Tibial nerve (tissue), 4 donors: ENCODE results near the gene SLC5A5. TPM values are rescaled to one million over a fixed set of nuclear protein-coding genes. Genes with fewer than 3 reads are reported as not detected.

Experiments used
- DNase-seq, 2 donors: peaks; one replicate each; pipeline ENCODE4 v3.0.0-alpha.2; 2019; ENCODE audit warnings: low spot score in 2 of 2
- H3K27ac ChIP-seq, 4 donors: fragments of 200-600 bp; sonication (generic) in 3 of 4; one replicate each; pipeline ENCODE4 v1.5.1; 2017 to 2019; ENCODE audit warnings: mild to moderate bottlenecking in 1 of 4
- H3K27me3 ChIP-seq, 2 donors: fragments of 200-600 bp; sonication (generic) in 1 of 2; one replicate each; pipeline versions ENCODE4 v1.5.1 to v1.6.0; 2017 to 2019
- H3K36me3 ChIP-seq, 3 donors: fragments of 200-600 bp; sonication (generic); one replicate each; pipeline ENCODE4 v1.5.1; 2018 to 2019
- H3K4me1 ChIP-seq, 4 donors: fragments of 200-600 bp; sonication (generic) in 3 of 4; one replicate each; pipeline ENCODE4 v1.5.1; 2017 to 2019
- H3K4me3 ChIP-seq, 4 donors: fragments of 200-600 bp; sonication (generic) in 3 of 4; one replicate each; pipeline ENCODE4 v1.5.1; 2017 to 2019; ENCODE audit warnings: mild to moderate bottlenecking in 1 of 4, moderate library complexity in 1 of 4
- H3K9me3 ChIP-seq, 4 donors: fragments of 200-600 bp; sonication (generic) in 3 of 4; one replicate each; pipeline ENCODE4 v1.5.1; 2017 to 2019
- CTCF ChIP-seq, 5 experiments: fragments of 200-600 bp in 3 of 5; fragments of 450-650 bp in 2 of 5; sonication (generic) in 3 of 5; IDR thresholded peaks; one replicate each; pipeline ENCODE4 v1.5.1; 2016 to 2019; ENCODE audit warnings: antibody characterized with exemption in 5 of 5, mild to moderate bottlenecking in 3 of 5, moderate library complexity in 2 of 5
- EP300 ChIP-seq, 2 donors: sonication (generic); formaldehyde crosslinking; IDR thresholded peaks; one replicate each; pipeline ENCODE4 v1.6.1; 2017; ENCODE audit warnings: antibody characterized with exemption in 2 of 2, mild to moderate bottlenecking in 1 of 2
- POLR2A ChIP-seq, 2 donors: fragments of 450-650 bp; IDR thresholded peaks; one replicate each; pipeline ENCODE4 v1.6.1; 2017; ENCODE audit warnings: antibody characterized with exemption in 2 of 2, mild to moderate bottlenecking in 2 of 2, moderate library complexity in 2 of 2
- WGBS, 2 donors: methylation state at CpG; one replicate each; pipeline ENCODE4 v1.1.5; 2018; 5-methylcytosine and 5-hydroxymethylcytosine counted together
- total RNA-seq, 4 donors: library from RNA; depleted of rRNA; stranded (reverse); fragments of >200 nt; gene quantifications; one replicate each; pipeline ENCODE4 v1.1.0, GENCODE V29; 2016

SLC5A5 gene
- total RNA-seq, 4 donors from 2014 or later: not detected

- peaks cover 0 to 9% (median 0%) of the 10 kb centered on the region in 4 donors for H3K4me1 ChIP-seq
- H3K27me3 ChIP-seq: peaks cover 0 to 31% of the 10 kb centered on the region in 2 donors
- H3K36me3 ChIP-seq: peaks cover 0 to 6% (median 4%) of the 10 kb centered on the region in 3 donors
- TF ChIP-seq CTCF (IDR thresholded peaks at IDR 0.05): no peak
- no peak for TF ChIP-seq POLR2A (IDR thresholded peaks at IDR 0.05)
- no peak for TF ChIP-seq EP300 (IDR thresholded peaks at IDR 0.05)
- DNase-seq: no peak
- H3K27ac ChIP-seq: no peak overlapping the region
- 73 to 81% methylated on average over 8 of the region's 8 CpGs for WGBS, 2 donors
- no peak overlapping the region for H3K4me3 ChIP-seq
- no peaks in the 10 kb centered on the region for H3K9me3 ChIP-seq
These were observed 36.4 kb upstream of the SLC5A5 start for GRCh38 chr19:17835182-17836006.

GRCh38 chr19:17836530-17836929 is 35.2 kb upstream of the SLC5A5 start:
- TF ChIP-seq CTCF (IDR thresholded peaks at IDR 0.05): no peak
- no peak for TF ChIP-seq EP300 (IDR thresholded peaks at IDR 0.05)
- no peak for TF ChIP-seq POLR2A (IDR thresholded peaks at IDR 0.05)
- WGBS, 2 donors: 69 to 71% methylated on average over 4 of the region's 4 CpGs
- H3K4me3 ChIP-seq: no peak overlapping the region
- DNase-seq: no peak
- H3K27me3 ChIP-seq: peaks cover 0 to 31% of the 10 kb centered on the region in 2 donors
- H3K4me1 ChIP-seq: peaks cover 0 to 7% (median 2%) of the 10 kb centered on the region in 4 donors
- H3K9me3 ChIP-seq: no peaks in the 10 kb centered on the region
- H3K27ac ChIP-seq: no peak overlapping the region
- H3K36me3 ChIP-seq: peaks cover 0 to 6% (median 2%) of the 10 kb centered on the region in 3 donors

GRCh38 chr19:17837972-17838371 is 33.8 kb upstream of the SLC5A5 start:
- 95 to 97% methylated on average over 7 of the region's 7 CpGs for WGBS, 2 donors
- Histone ChIP-seq H3K9me3 (no peaks in the 10 kb centered on the region), H3K4me3 (no peak overlapping the region), H3K27me3 (peaks cover 0 to 32% of the 10 kb centered on the region in 2 donors), H3K36me3 (peaks cover 0 to 6% (median 0%) of the 10 kb centered on the region in 3 donors), H3K4me1 (peaks cover 0 to 17% (median 4%) of the 10 kb centered on the region in 4 donors), H3K27ac (no peak overlapping the region)
- DNase-seq: no peak
- TF ChIP-seq EP300 (IDR thresholded peaks at IDR 0.05): no peak
- TF ChIP-seq POLR2A (IDR thresholded peaks at IDR 0.05): no peak
- no peak for TF ChIP-seq CTCF (IDR thresholded peaks at IDR 0.05)

GRCh38 chr19:17840019-17840418 is 31.7 kb upstream of the SLC5A5 start:
- WGBS, 2 donors: 85% methylated on average over 6 of the region's 6 CpGs
- H3K27me3 ChIP-seq: peaks cover 0 to 42% of the 10 kb centered on the region in 2 donors
- DNase-seq: no peak

More at GRCh38 chr19:17840019-17840418, 31.7 kb upstream of the SLC5A5 start:
- TF ChIP-seq EP300 (IDR thresholded peaks at IDR 0.05) (no peak), POLR2A (IDR thresholded peaks at IDR 0.05) (no peak), CTCF (IDR thresholded peaks at IDR 0.05) (no peak)
- H3K4me3 ChIP-seq: no peak overlapping the region
- no peak overlapping the region for H3K27ac ChIP-seq
- no peaks in the 10 kb centered on the region for H3K9me3 ChIP-seq
- peaks cover 0 to 17% (median 4%) of the 10 kb centered on the region in 4 donors for H3K4me1 ChIP-seq
- H3K36me3 ChIP-seq: peaks cover 0 to 6% (median 0%) of the 10 kb centered on the region in 3 donors
